Caco-2 (cell line): Measurements from ENCODE around the gene ADGRG3. TPM values are rescaled to one million over a fixed set of nuclear protein-coding genes. Genes with fewer than 3 reads are reported as not detected.

Source experiments
- BruUV-seq: library from RNA; stranded (reverse); fragments of 400-500 nt; replicated peaks from 2 replicates; lab custom pipeline; 2021; lab: Mats Ljungman, UMichigan
- CTCF ChIA-PET: fragments of 300-600 bp; sonication (Branson Sonifier 250); formaldehyde crosslinking; loops from one replicate; lab custom pipeline; 2022; ENCODE audit warnings: antibody characterized with exemption; lab: Charles Lee
- POLR2A ChIA-PET: fragments of 300-600 bp; sonication (Branson Sonifier 250); formaldehyde crosslinking; loops from one replicate; lab custom pipeline; 2022; ENCODE audit warnings: antibody characterized with exemption; lab: Charles Lee
- DNase-seq, 2 experiments: peaks; one replicate each; pipeline versions ENCODE4 v3.0.0 to v3.0.0-alpha.2; 2020 to 2022
- H3K27me3 ChIP-seq: replicated peaks from 2 replicates; pipeline ENCODE4 v1.6.0; 2011; ENCODE audit warnings: low read length; ENCODE audit not compliant: control insufficient read depth, insufficient read depth
- H3K36me3 ChIP-seq: 2 replicates; pipeline ENCODE4 v1.5.1; 2011; ENCODE audit warnings: low read length; ENCODE audit not compliant: control insufficient read depth, insufficient read depth
- H3K4me1 ChIP-seq: fragments of 250-450 bp; sonication (Bioruptor Pico); 2 replicates; pipeline ENCODE4 v1.5.1; 2020; ENCODE audit warnings: mild to moderate bottlenecking
- H3K4me3 ChIP-seq: 2 replicates; pipeline ENCODE4 v1.5.1; 2011; ENCODE audit warnings: low read depth, mild to moderate bottlenecking, control low read depth, low read length
- H3K9me3 ChIP-seq: fragments of 250-450 bp; sonication (Bioruptor Pico); 2 replicates; pipeline ENCODE4 v1.5.1; 2020; ENCODE audit warnings: mild to moderate bottlenecking, moderate library complexity
- H3K27ac Mint-ChIP-seq: one replicate; pipeline ENCODE4 v1.8.0; 2022; ENCODE audit warnings: mixed read lengths; ENCODE audit not compliant: unreplicated experiment
- H3K27me3 Mint-ChIP-seq: one replicate; pipeline ENCODE4 v1.8.0; 2022; ENCODE audit warnings: mixed read lengths; ENCODE audit not compliant: insufficient read depth, unreplicated experiment
- H3K36me3 Mint-ChIP-seq: one replicate; pipeline ENCODE4 v1.8.0; 2022; ENCODE audit warnings: mild to moderate bottlenecking, mixed read lengths; ENCODE audit not compliant: insufficient read depth, unreplicated experiment
- H3K4me1 Mint-ChIP-seq: one replicate; pipeline ENCODE4 v1.8.0; 2022; ENCODE audit warnings: low read depth, mixed read lengths; ENCODE audit not compliant: unreplicated experiment
- H3K4me3 Mint-ChIP-seq: one replicate; pipeline ENCODE4 v1.8.0; 2022; ENCODE audit warnings: mild to moderate bottlenecking, moderate library complexity, mixed read lengths; ENCODE audit not compliant: unreplicated experiment
- H3K9me3 Mint-ChIP-seq: one replicate; pipeline ENCODE4 v1.8.0; 2022; ENCODE audit warnings: mixed read lengths; ENCODE audit not compliant: unreplicated experiment
- CTCF ChIP-seq, 2 experiments: fragments of 200-600 bp in 1 of 2; IDR thresholded peaks; 1 replicate in 1 of 2; 2 replicates in 1 of 2; pipeline versions ENCODE4 v1.5.1 to v1.8.0; 2011 to 2022; ENCODE audit warnings: antibody characterized with exemption in 1 of 2, control low read depth in 1 of 2, inconsistent platforms in 1 of 2, low read depth in 1 of 2, low read length in 1 of 2, mild to moderate bottlenecking in 1 of 2, moderate library complexity in 1 of 2; ENCODE audit not compliant: insufficient read depth in 1 of 2, severe bottlenecking in 1 of 2, unreplicated experiment in 1 of 2
- intact Hi-C: fragments of 100-400 bp; cut with micrococcal nuclease; formaldehyde crosslinking; loops from one replicate; pipeline ENCODE4 v1.10.0; 2022; ENCODE audit not compliant: unreplicated experiment
- total RNA-seq: library from RNA; stranded (reverse); gene quantifications from 2 replicates; pipeline ENCODE4 v1.2.3, GENCODE V29; 2022

ADGRG3 gene
- total RNA-seq, 1 experiment from 2014 or later: 0.25 TPM

DNA sequence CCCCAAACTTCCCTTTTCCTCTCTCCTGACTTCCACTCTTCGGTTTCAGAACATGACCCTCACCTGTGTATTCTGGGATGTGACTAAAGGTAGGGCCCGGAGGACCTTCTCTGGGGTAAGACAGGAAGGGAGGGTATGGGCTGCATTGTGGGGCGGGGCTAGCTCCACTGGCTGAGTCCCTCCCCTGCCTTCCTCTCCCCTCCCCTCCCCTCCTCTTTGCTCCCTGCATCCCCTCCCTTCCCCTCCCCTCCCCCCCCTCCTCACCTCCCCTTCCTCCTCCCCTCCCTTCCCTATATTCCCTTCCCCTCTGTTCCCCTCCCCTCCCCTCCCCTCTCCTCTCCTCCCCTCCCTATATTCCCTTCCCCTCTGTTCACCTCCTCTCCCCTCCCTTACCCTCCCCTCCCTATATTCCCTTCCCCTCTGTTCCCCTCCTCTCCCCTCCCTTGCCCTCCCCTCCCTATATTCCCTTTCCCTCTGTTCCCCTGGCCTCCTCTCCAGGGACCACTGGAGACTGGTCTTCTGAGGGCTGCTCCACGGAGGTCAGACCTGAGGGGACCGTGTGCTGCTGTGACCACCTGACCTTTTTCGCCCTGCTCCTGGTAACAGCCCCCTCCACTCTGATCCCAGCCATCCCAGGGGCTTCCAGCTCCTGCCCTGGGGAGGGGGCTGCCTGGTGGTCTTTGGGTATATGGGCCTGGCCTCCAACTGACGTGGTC, 11.8 kb downstream of the ADGRG3 start:
- no peak for TF ChIP-seq CTCF (IDR thresholded peaks at IDR 0.05; ENCODE audit: insufficient read depth in 1 of 2, low read depth in 1 of 2, low read length in 1 of 2, severe bottlenecking in 1 of 2, unreplicated experiment in 1 of 2)
- ChIA-PET POLR2A (no interaction called here), CTCF (no interaction called here)
- no peaks in the 10 kb centered on the region for H3K27me3 ChIP-seq
- Mint-ChIP-seq H3K27me3 (no peaks in the 10 kb centered on the region), H3K9me3 (no peaks in the 10 kb centered on the region), H3K27ac (no peak overlapping the region), H3K36me3 (no peaks in the 10 kb centered on the region), H3K4me3 (no peak overlapping the region), H3K4me1 (peaks cover 23% of the 10 kb centered on the region)
- no peaks in the 10 kb centered on the region for H3K9me3 ChIP-seq
- H3K36me3 ChIP-seq: no peaks in the 10 kb centered on the region
- no TSS peak for BruUV-seq
- H3K4me3 ChIP-seq: no peak overlapping the region
- peaks cover 15% of the 10 kb centered on the region for H3K4me1 ChIP-seq
- DNase-seq: no peak
- intact Hi-C loops: no loop called here

- Mint-ChIP-seq H3K4me3 (no peak overlapping the region), H3K36me3 (no peaks in the 10 kb centered on the region), H3K4me1 (peaks cover 17% of the 10 kb centered on the region), H3K9me3 (no peaks in the 10 kb centered on the region), H3K27me3 (no peaks in the 10 kb centered on the region), H3K27ac (no peak overlapping the region)
- no peaks in the 10 kb centered on the region for H3K36me3 ChIP-seq
- H3K9me3 ChIP-seq: no peaks in the 10 kb centered on the region
- TF ChIP-seq CTCF (IDR thresholded peaks at IDR 0.05; ENCODE audit: insufficient read depth in 1 of 2, low read depth in 1 of 2, low read length in 1 of 2, severe bottlenecking in 1 of 2, unreplicated experiment in 1 of 2): peak in 1 of 2 experiments; percentile 18
- BruUV-seq: no TSS peak
- ChIA-PET CTCF (interaction anchor here (1.0 kb wide), 1 partner anchor 55 kb away, joined by 4 read pairs; the partner anchor contains the start of gene KATNB1), POLR2A (no interaction called here)
- DNase-seq: no peak
- H3K4me3 ChIP-seq: no peak overlapping the region
- intact Hi-C loops: loop anchor here (1.0 kb wide), 1 partner anchor 39 kb away; no protein-coding TSS in a partner anchor
- H3K4me1 ChIP-seq: peaks cover 11% of the 10 kb centered on the region
- no peaks in the 10 kb centered on the region for H3K27me3 ChIP-seq
These were observed 12.8 kb downstream of the ADGRG3 start for GRCh38 chr16:57680842-57681375.

DNA sequence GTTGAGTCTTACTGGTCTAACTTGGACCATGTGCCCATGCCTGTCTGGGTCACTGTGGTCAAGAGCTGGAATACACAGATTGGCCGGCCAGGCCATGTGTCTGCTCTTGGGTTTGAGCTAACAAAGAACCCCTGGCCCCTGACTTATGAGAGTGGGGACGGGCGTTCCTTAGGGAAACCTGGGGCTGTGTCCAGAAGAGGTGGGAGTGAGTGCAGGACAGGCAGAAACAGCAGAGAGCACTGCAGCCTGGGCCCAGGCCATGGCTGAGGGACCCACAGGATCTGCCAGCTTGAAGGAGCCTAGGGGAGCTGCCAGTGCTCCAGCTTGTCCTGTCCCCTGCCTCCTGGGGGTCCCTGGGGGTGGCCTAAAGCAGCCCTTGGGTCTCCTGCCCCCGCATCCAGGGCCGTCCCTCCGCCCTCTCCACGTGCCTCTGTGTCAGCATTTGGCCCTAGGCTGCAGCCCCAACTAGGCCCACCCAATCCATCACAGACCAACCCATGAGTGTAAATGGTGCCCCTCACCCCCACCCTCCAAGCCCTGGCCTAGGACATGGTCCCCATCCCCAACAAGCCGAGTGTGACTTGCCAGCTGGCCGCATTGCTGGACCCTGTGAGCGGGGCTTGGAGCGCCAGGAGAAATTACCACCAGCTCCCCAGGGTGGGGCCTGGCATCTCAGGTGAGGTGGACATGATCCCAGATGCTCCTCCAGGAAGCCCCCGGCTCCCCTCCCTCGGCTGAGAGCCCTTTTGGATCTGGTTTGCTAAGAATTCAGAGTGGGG, 14.0 kb downstream of the ADGRG3 start:
- no peaks in the 10 kb centered on the region for H3K27me3 ChIP-seq
- no peak for DNase-seq

More for the DNA sequence above, 14.0 kb downstream of the ADGRG3 start:
- Mint-ChIP-seq H3K27ac (no peak overlapping the region), H3K36me3 (no peaks in the 10 kb centered on the region), H3K9me3 (no peaks in the 10 kb centered on the region), H3K27me3 (no peaks in the 10 kb centered on the region), H3K4me1 (peaks cover 6% of the 10 kb centered on the region), H3K4me3 (no peak overlapping the region)
- Histone ChIP-seq H3K36me3 (no peaks in the 10 kb centered on the region), H3K4me3 (no peak overlapping the region), H3K4me1 (no peaks in the 10 kb centered on the region), H3K9me3 (no peaks in the 10 kb centered on the region)
- TF ChIP-seq CTCF (IDR thresholded peaks at IDR 0.05; ENCODE audit: insufficient read depth in 1 of 2, low read depth in 1 of 2, low read length in 1 of 2, severe bottlenecking in 1 of 2, unreplicated experiment in 1 of 2): no peak
- ChIA-PET CTCF (interaction anchor here (0.5 to 0.7 kb wide), 2 partner anchors 40 to 96 kb away, joined by 7 read pairs; no protein-coding TSS in a partner anchor), POLR2A (no interaction called here)
- BruUV-seq: no TSS peak
- intact Hi-C loops: loop anchor here (1.0 kb wide), 1 partner anchor 38 kb away; no protein-coding TSS in a partner anchor
